Ishikawa (cell line): ENCODE measurements around the gene ACE.

Source experiments
- CEBPB ChIP-seq: IDR thresholded peaks from 2 replicates; pipeline ENCODE4 v1.6.1; 2012
- CREB1 ChIP-seq: IDR thresholded peaks from 2 replicates; pipeline ENCODE4 v1.6.1; 2012; ENCODE audit warnings: low read depth
- EGR1 ChIP-seq: IDR thresholded peaks from 2 replicates; pipeline ENCODE4 v1.6.1; 2012
- EP300 ChIP-seq: IDR thresholded peaks from 2 replicates; pipeline ENCODE4 v1.6.1; 2012; ENCODE audit warnings: borderline replicate concordance
- FOXM1 ChIP-seq: IDR thresholded peaks from 2 replicates; pipeline ENCODE4 v1.6.1; 2012; ENCODE audit warnings: low read depth, borderline replicate concordance
- MAX ChIP-seq: IDR thresholded peaks from 2 replicates; pipeline ENCODE4 v1.6.1; 2012
- NFIC ChIP-seq: IDR thresholded peaks from 2 replicates; pipeline ENCODE4 v1.6.1; 2012
- RAD21 ChIP-seq: IDR thresholded peaks from 2 replicates; pipeline ENCODE4 v1.6.1; 2012; ENCODE audit warnings: low read depth
- REST ChIP-seq: IDR thresholded peaks from 2 replicates; pipeline ENCODE4 v1.6.1; 2012; ENCODE audit warnings: low read depth, mild to moderate bottlenecking
- TAF1 ChIP-seq: IDR thresholded peaks from 2 replicates; pipeline ENCODE4 v1.6.1; 2012; ENCODE audit warnings: low read depth, mild to moderate bottlenecking
- TCF12 ChIP-seq: IDR thresholded peaks from 2 replicates; pipeline ENCODE4 v1.6.1; 2012; ENCODE audit warnings: low read depth
- TEAD4 ChIP-seq: IDR thresholded peaks from 2 replicates; pipeline ENCODE4 v1.6.1; 2012
- USF1 ChIP-seq: IDR thresholded peaks from 2 replicates; pipeline ENCODE4 v1.6.1; 2012
- YY1 ChIP-seq: IDR thresholded peaks from 2 replicates; pipeline ENCODE4 v1.6.1; 2012; ENCODE audit warnings: low read depth
- ZBTB7A ChIP-seq: IDR thresholded peaks from 2 replicates; pipeline ENCODE4 v1.6.1; 2012; ENCODE audit warnings: low read depth

The ACE gene

GRCh38 chr17:63544467-63545301, 67.8 kb downstream of the ACE start:
- TF ChIP-seq EGR1, result no peak

- no peak for TF ChIP-seq EP300
- TF ChIP-seq CEBPB, result no peak
- TF ChIP-seq CREB1, result no peak
- no peak for TF ChIP-seq MAX
- no peak for TF ChIP-seq FOXM1
- no peak for TF ChIP-seq ZBTB7A
- no peak for TF ChIP-seq REST
- no peak for TF ChIP-seq YY1
- TF ChIP-seq EGR1, result no peak
- TF ChIP-seq TEAD4, result no peak
- TF ChIP-seq TCF12, result no peak
- no peak for TF ChIP-seq NFIC
- TF ChIP-seq RAD21, result no peak
- TF ChIP-seq TAF1, result no peak
- TF ChIP-seq USF1, result no peak
Observed at GRCh38 chr17:63546308-63547082, 69.6 kb downstream of the ACE start.

GRCh38 chr17:63547083-63547523, 70.2 kb downstream of the ACE start:
- TF ChIP-seq NFIC (no peak), FOXM1 (no peak), TAF1 (no peak), YY1 (no peak)
